Left ventricle myocardium inferior (tissue), 1 donor: ENCODE results near the gene EIF2B2. TPM values are rescaled to one million over a fixed set of nuclear protein-coding genes. Genes with fewer than 3 reads are reported as not detected.

Experiments
- DNase-seq: peaks from one replicate; pipeline ENCODE4 v3.0.0-alpha.2; 2020
- H3K27ac ChIP-seq: fragments of 200-600 bp; replicated peaks from 2 replicates; pipeline ENCODE4 v1.8.0; 2021
- H3K27me3 ChIP-seq: fragments of 200-600 bp; 2 replicates; pipeline ENCODE4 v1.8.0; 2021; ENCODE audit warnings: low read depth
- H3K36me3 ChIP-seq: fragments of 200-600 bp; 2 replicates; pipeline ENCODE4 v1.8.0; 2021
- H3K4me1 ChIP-seq: fragments of 200-600 bp; 2 replicates; pipeline ENCODE4 v1.8.0; 2021
- H3K4me3 ChIP-seq: fragments of 200-600 bp; 2 replicates; pipeline ENCODE4 v1.8.0; 2021; ENCODE audit warnings: mild to moderate bottlenecking, moderate library complexity
- H3K9me3 ChIP-seq: fragments of 200-600 bp; replicated peaks from 2 replicates; pipeline ENCODE4 v1.8.0; 2021
- intact Hi-C: fragments of 100-400 bp; cut with micrococcal nuclease; formaldehyde crosslinking; loops from one replicate; pipeline ENCODE4 v1.11.0; 2022
- total RNA-seq: library from RNA; stranded (reverse); fragmentation: NEBNext Ultra II Directional; extraction: Animal tissue kit (Norgen Biotek cat#: 25700); gene quantifications from one replicate; pipeline ENCODE4 v1.2.1, GENCODE V29; 2021
- TF ChIP-seq, protein P1 (sequence below): fragments of 200-600 bp; IDR thresholded peaks from 2 replicates; pipeline ENCODE4 v1.8.0; 2021; ENCODE audit warnings: antibody characterized with exemption, mild to moderate bottlenecking, borderline replicate concordance
- donor health status: DM: no; HTN: yes; CAD: no; lungs with severe emphysema.

Gene EIF2B2
- total RNA-seq, 1 donor from 2014 or later, result 31.5 TPM

DNA sequence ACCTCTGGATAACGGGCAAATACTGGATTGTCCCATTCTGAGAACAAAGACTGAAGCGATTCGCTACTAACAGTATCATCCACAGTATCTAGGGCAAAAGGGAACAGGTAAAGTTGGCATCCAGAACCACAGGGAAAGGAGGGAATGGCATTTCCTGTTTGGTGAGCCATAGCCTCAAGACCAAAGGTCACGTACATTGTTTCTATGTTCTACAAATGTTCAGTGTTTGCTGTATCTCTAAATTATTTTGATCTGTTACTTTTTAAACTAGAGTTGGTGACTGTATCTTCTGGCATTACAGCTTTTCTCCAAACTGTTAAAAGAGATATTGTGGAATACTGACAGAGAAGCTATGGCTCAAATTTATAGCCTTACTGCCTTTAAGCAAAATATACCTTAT lies 38.9 kb downstream of the EIF2B2 start:
- H3K27me3 ChIP-seq, result no peaks in the 10 kb centered on the region
- peaks cover 32% of the 10 kb centered on the region for H3K4me1 ChIP-seq
- no peak overlapping the region for H3K4me3 ChIP-seq
- no peak overlapping the region for H3K27ac ChIP-seq
- TF ChIP-seq, protein P1, sequence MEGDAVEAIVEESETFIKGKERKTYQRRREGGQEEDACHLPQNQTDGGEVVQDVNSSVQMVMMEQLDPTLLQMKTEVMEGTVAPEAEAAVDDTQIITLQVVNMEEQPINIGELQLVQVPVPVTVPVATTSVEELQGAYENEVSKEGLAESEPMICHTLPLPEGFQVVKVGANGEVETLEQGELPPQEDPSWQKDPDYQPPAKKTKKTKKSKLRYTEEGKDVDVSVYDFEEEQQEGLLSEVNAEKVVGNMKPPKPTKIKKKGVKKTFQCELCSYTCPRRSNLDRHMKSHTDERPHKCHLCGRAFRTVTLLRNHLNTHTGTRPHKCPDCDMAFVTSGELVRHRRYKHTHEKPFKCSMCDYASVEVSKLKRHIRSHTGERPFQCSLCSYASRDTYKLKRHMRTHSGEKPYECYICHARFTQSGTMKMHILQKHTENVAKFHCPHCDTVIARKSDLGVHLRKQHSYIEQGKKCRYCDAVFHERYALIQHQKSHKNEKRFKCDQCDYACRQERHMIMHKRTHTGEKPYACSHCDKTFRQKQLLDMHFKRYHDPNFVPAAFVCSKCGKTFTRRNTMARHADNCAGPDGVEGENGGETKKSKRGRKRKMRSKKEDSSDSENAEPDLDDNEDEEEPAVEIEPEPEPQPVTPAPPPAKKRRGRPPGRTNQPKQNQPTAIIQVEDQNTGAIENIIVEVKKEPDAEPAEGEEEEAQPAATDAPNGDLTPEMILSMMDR, result no peak
- no peaks in the 10 kb centered on the region for H3K9me3 ChIP-seq
- no peak for DNase-seq
- intact Hi-C loops, result no loop called here
- H3K36me3 ChIP-seq, result peaks cover 46% of the 10 kb centered on the region

DNA sequence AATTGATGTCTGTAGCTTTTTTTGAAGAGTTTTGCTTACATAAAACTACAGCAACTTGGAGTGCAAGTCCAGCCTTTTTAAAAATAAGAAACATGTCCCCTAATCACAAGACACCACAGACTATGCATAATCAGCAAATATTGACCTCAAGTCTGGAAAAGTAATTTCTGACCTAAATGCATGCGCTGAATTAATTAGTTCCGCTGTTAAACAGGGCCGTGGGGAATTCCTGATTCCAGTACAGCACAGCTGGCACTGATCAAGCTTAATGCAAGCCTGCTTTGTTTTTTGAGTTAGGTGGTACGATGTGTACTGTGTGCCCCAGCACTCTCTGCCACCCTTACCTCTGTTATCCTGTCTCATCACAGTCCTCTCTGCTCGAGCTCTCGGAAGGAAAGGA lies 39.3 kb downstream of the EIF2B2 start:
- DNase-seq, result no peak
- Histone ChIP-seq H3K27ac (no peak overlapping the region), H3K36me3 (peaks cover 42% of the 10 kb centered on the region), H3K4me1 (peaks cover 34% of the 10 kb centered on the region), H3K27me3 (no peaks in the 10 kb centered on the region), H3K9me3 (no peaks in the 10 kb centered on the region), H3K4me3 (no peak overlapping the region)
- TF ChIP-seq, protein P1, result no peak
- intact Hi-C loops, result no loop called here

DNA sequence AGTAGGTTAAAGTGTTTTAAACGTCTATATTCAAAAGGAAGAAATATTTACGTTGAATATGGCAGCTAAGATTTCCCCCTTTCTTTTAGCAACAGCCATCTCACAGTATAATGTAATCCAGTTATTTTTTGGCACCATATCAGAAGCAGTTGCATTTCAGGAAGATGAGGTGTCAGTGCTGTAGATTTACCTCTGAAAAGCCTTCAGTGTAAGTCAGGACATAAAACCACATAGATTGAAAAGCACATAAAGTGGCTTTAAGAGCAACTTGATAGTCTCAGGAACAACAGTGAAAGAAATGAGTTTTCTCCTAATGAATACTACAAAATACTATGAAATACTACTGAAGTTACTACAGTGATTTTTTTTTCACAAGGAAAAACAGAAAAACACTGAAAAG lies 41.6 kb downstream of the EIF2B2 start:
- no peak overlapping the region for H3K4me3 ChIP-seq
- intact Hi-C loops, result no loop called here
- H3K27me3 ChIP-seq, result no peaks in the 10 kb centered on the region
- H3K4me1 ChIP-seq, result peaks cover 38% of the 10 kb centered on the region
- H3K36me3 ChIP-seq, result peaks cover 19% of the 10 kb centered on the region
- H3K27ac ChIP-seq, result no peak overlapping the region
- TF ChIP-seq, protein P1, result no peak
- DNase-seq, result no peak
- H3K9me3 ChIP-seq, result no peaks in the 10 kb centered on the region

DNA sequence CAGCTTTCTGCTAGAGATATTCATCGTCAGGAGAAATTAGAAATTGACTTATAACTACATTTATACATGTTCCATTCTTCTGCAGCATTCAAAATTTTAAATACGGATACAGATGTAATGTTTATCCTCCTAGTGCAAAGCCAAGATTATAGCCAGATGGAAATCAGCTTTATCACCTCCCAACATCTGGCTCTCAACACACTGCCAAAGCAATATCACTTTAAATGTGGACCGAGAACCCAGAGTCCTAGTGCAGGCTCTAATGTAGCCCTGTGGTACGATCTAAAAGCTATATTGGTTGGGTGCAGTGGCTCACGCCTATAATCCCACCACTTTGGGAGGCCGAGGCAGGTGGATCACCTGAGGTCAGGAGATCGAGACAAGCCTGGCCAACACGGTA lies 42.0 kb downstream of the EIF2B2 start:
- DNase-seq, result no peak
- Histone ChIP-seq H3K4me3 (no peak overlapping the region), H3K36me3 (peaks cover 17% of the 10 kb centered on the region), H3K27me3 (no peaks in the 10 kb centered on the region), H3K27ac (no peak overlapping the region), H3K4me1 (peaks cover 43% of the 10 kb centered on the region), H3K9me3 (no peaks in the 10 kb centered on the region)
- TF ChIP-seq, protein P1, result no peak
- intact Hi-C loops, result no loop called here

DNA sequence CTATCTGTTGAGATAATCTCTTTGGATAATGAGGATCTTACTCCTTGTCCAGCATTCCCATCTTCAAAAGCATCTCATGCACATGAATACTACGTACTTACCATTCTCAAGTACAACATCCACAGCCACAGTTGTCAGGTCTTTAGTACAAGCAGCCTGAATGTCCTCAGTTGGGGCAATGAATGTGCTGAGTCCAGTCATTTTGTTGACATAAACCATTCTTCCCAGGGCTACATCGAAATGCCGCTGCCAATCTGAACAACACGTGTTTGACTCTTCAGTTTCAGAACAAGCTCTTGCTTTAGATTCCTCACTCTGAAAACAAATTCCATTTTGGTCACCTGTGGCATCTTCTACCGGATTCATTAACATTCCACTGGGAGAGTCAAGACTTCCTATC lies 43.6 kb downstream of the EIF2B2 start:
- Histone ChIP-seq H3K36me3 (peaks cover 11% of the 10 kb centered on the region), H3K4me3 (no peak overlapping the region), H3K4me1 (peaks cover 57% of the 10 kb centered on the region), H3K27me3 (no peaks in the 10 kb centered on the region), H3K27ac (no peak overlapping the region), H3K9me3 (no peaks in the 10 kb centered on the region)
- intact Hi-C loops, result no loop called here
- TF ChIP-seq, protein P1, result no peak
- no peak for DNase-seq

DNA sequence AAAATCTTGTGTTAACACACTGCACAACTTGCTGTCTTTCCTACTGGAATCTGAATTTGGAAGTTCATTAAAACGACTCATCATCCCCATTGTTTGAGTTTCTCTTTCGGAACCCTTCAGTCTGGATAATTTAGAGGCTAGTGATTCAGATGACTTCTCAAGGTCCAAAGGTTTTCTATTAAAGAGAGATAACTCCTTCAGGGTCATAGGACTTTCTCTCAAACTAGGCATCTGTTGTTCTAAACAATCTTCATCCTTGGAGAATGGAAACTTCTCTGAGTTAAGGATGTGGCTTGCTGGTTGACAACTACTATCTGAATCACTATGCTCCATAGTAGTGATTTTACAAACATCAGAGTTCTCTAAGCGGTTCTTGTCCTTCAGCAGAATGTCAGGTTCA lies 44.2 kb downstream of the EIF2B2 start:
- Histone ChIP-seq H3K9me3 (no peaks in the 10 kb centered on the region), H3K4me1 (peaks cover 54% of the 10 kb centered on the region), H3K27me3 (no peaks in the 10 kb centered on the region), H3K4me3 (no peak overlapping the region), H3K36me3 (peaks cover 4% of the 10 kb centered on the region), H3K27ac (no peak overlapping the region)
- TF ChIP-seq, protein P1, result no peak
- intact Hi-C loops, result no loop called here
- no peak for DNase-seq
